Keratinocyte (primary cell): Measurements from ENCODE around the gene ZNF780B. TPM values are rescaled to one million over a fixed set of nuclear protein-coding genes. Genes with fewer than 3 reads are reported as not detected.

Experiments
- DNase-seq: peaks from one replicate; pipeline ENCODE4 v3.0.0-alpha.2; 2011; ENCODE audit warnings: low read depth, missing footprints, low spot score
- FAIRE-seq: peaks from 2 replicates; lab custom pipeline; 2011; peaks lifted over from hg19 to GRCh38; lab: Jason Lieb, UNC
- H2AFZ ChIP-seq: 2 replicates; pipeline ENCODE4 v1.6.0; 2012; ENCODE audit warnings: low read length, control low read depth, inconsistent platforms; ENCODE audit not compliant: control insufficient read depth
- H3K27ac ChIP-seq: 2 replicates; pipeline ENCODE4 v1.5.1; 2011; ENCODE audit warnings: low read length; ENCODE audit not compliant: control insufficient read depth, insufficient read depth
- H3K27me3 ChIP-seq: 3 replicates; pipeline ENCODE4 v1.6.0; 2011; ENCODE audit warnings: low read length; ENCODE audit not compliant: control insufficient read depth, insufficient read depth; ENCODE audit errors: extremely low read depth
- H3K36me3 ChIP-seq, 2 experiments: 2 replicates in 1 of 2; 3 replicates in 1 of 2; pipeline ENCODE4 v1.5.1; 2011; ENCODE audit warnings: low read length in 2 of 2, mild to moderate bottlenecking in 1 of 2; ENCODE audit not compliant: control insufficient read depth in 2 of 2, insufficient read depth in 2 of 2; ENCODE audit errors: extremely low read depth in 1 of 2
- H3K4me1 ChIP-seq: 3 replicates; pipeline ENCODE4 v1.5.1; 2011; ENCODE audit warnings: low read length; ENCODE audit not compliant: control insufficient read depth, insufficient read depth; ENCODE audit errors: extremely low read depth
- H3K4me2 ChIP-seq: 3 replicates; pipeline ENCODE4 v1.6.0; 2011; ENCODE audit warnings: low read depth, low read length; ENCODE audit not compliant: control insufficient read depth, insufficient read depth; ENCODE audit errors: extremely low read depth
- H3K4me3 ChIP-seq, 3 experiments: fragments of 200-600 bp in 1 of 3; sonication (generic) in 1 of 3; 2 replicates in 2 of 3; 3 replicates in 1 of 3; pipeline ENCODE4 v1.5.1; 2011 to 2016; ENCODE audit warnings: low read length in 3 of 3, mild to moderate bottlenecking in 3 of 3, control low read depth in 2 of 3, inconsistent platforms in 1 of 3, low read depth in 1 of 3, mixed read lengths in 1 of 3, mixed run types in 1 of 3, moderate library complexity in 1 of 3; ENCODE audit not compliant: control insufficient read depth in 2 of 3, insufficient read depth in 2 of 3; ENCODE audit errors: extremely low read depth in 1 of 3
- H3K79me2 ChIP-seq: 2 replicates; pipeline ENCODE4 v1.6.0; 2012; ENCODE audit warnings: low read length; ENCODE audit not compliant: control insufficient read depth, insufficient read depth
- H3K9ac ChIP-seq: 3 replicates; pipeline ENCODE4 v1.6.0; 2011; ENCODE audit warnings: low read length; ENCODE audit not compliant: control insufficient read depth, insufficient read depth; ENCODE audit errors: extremely low read depth
- H3K9me1 ChIP-seq: 3 replicates; pipeline ENCODE4 v1.6.0; 2011; ENCODE audit warnings: low read length; ENCODE audit not compliant: control insufficient read depth, insufficient read depth; ENCODE audit errors: extremely low read depth
- H3K9me3 ChIP-seq: 2 replicates; pipeline ENCODE4 v1.5.1; 2012; ENCODE audit warnings: low read depth, low read length; ENCODE audit not compliant: control insufficient read depth
- H4K20me1 ChIP-seq: 3 replicates; pipeline ENCODE4 v1.6.0; 2011; ENCODE audit warnings: low read length; ENCODE audit not compliant: control insufficient read depth, insufficient read depth; ENCODE audit errors: extremely low read depth
- EZH2 ChIP-seq: IDR thresholded peaks from one replicate; pipeline ENCODE4 v1.6.1; 2012; ENCODE audit warnings: inconsistent platforms, mild to moderate bottlenecking, low read length, moderate library complexity
- dilution Hi-C: fragments of 300-500 bp; cut with MboI; formaldehyde crosslinking; loops from one replicate; pipeline ENCODE4 v1.7.0; 2020; ENCODE audit warnings: low sequenced_read_pairs; ENCODE audit not compliant: extremely low pct_ligation_motif_present
- polyA plus RNA-seq, 5 experiments: library from polyadenylated mRNA; depleted of rRNA in 3 of 5; stranded (reverse) in 3 of 5; stranded (forward) in 1 of 5; unstranded in 1 of 5; fragments of >200 nt; gene quantifications; 1 replicate in 1 of 5; 2 replicates in 3 of 5; 3 replicates in 1 of 5; pipeline versions ENCODE4 v1.2.1 to v1.2.3, GENCODE V29; 2011 to 2012; ENCODE audit warnings: missing spikeins in 2 of 5, low read depth in 1 of 5, low replicate concordance in 1 of 5
- TF ChIP-seq, protein P1 (sequence below), 3 experiments: IDR thresholded peaks in 1 of 3; conservative IDR thresholded peaks in 1 of 3; optimal IDR thresholded peaks in 1 of 3; 2 replicates in 2 of 3; 3 replicates in 1 of 3; pipeline versions ENCODE3 to v1.5.1; 2011; ENCODE audit warnings: low read length in 3 of 3, mild to moderate bottlenecking in 3 of 3, moderate library complexity in 2 of 3, control low read depth in 1 of 3, inconsistent platforms in 1 of 3; ENCODE audit not compliant: insufficient read depth in 2 of 3; ENCODE audit errors: extremely low read depth in 1 of 3

The ZNF780B gene
- polyA plus RNA-seq, 1 donor (not counting 4 experiments of a cell fraction or from before 2014, with no cell fraction given): 8.3 TPM

GRCh38 chr19:40093416-40093815 lies 37.4 kb upstream of the ZNF780B start:
- no peaks in the 10 kb centered on the region for H3K9me1 ChIP-seq
- H3K9ac ChIP-seq: no peak overlapping the region
- no peaks in the 10 kb centered on the region for H3K27me3 ChIP-seq
- no peak overlapping the region for H3K4me2 ChIP-seq
- dilution Hi-C loops: no loop called here
- DNase-seq (no peak), FAIRE-seq (no peak)
- peaks cover 20% of the 10 kb centered on the region for H3K79me2 ChIP-seq
- TF ChIP-seq EZH2: no peak
- TF ChIP-seq, protein P1, sequence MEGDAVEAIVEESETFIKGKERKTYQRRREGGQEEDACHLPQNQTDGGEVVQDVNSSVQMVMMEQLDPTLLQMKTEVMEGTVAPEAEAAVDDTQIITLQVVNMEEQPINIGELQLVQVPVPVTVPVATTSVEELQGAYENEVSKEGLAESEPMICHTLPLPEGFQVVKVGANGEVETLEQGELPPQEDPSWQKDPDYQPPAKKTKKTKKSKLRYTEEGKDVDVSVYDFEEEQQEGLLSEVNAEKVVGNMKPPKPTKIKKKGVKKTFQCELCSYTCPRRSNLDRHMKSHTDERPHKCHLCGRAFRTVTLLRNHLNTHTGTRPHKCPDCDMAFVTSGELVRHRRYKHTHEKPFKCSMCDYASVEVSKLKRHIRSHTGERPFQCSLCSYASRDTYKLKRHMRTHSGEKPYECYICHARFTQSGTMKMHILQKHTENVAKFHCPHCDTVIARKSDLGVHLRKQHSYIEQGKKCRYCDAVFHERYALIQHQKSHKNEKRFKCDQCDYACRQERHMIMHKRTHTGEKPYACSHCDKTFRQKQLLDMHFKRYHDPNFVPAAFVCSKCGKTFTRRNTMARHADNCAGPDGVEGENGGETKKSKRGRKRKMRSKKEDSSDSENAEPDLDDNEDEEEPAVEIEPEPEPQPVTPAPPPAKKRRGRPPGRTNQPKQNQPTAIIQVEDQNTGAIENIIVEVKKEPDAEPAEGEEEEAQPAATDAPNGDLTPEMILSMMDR (optimal IDR thresholded peaks at IDR 0.05 in 1 of 3, IDR thresholded peaks at IDR 0.05 in 1 of 3, conservative IDR thresholded peaks at IDR 0.05 in 1 of 3; ENCODE audit: extremely low read depth in 1 of 3, insufficient read depth in 2 of 3, low read length in 3 of 3): no peak
- H3K36me3 ChIP-seq: no peaks in the 10 kb centered on the region
- H2AFZ ChIP-seq: no peak overlapping the region
- H3K9me3 ChIP-seq: no peaks in the 10 kb centered on the region
- H3K27ac ChIP-seq: no peak overlapping the region
- H4K20me1 ChIP-seq: no peaks in the 10 kb centered on the region
- peaks cover 19% of the 10 kb centered on the region for H3K4me1 ChIP-seq
- no peak overlapping the region for H3K4me3 ChIP-seq

GRCh38 chr19:40091205-40092129 lies 35.4 kb upstream of the ZNF780B start:
- peak overlapping the region; percentile 68 to 95 (median 82) for H3K4me3 ChIP-seq

More at GRCh38 chr19:40091205-40092129, 35.4 kb upstream of the ZNF780B start:
- H3K4me1 ChIP-seq: peaks cover 19% of the 10 kb centered on the region
- H3K9me1 ChIP-seq: no peaks in the 10 kb centered on the region
- H4K20me1 ChIP-seq: no peaks in the 10 kb centered on the region
- DNase-seq (no peak), FAIRE-seq (no peak)
- no peaks in the 10 kb centered on the region for H3K36me3 ChIP-seq
- dilution Hi-C loops: no loop called here
- H3K79me2 ChIP-seq: peaks cover 33% of the 10 kb centered on the region
- peak overlapping the region; percentile 96 for H3K4me2 ChIP-seq
- TF ChIP-seq EZH2: no peak
- TF ChIP-seq, protein P1 (optimal IDR thresholded peaks at IDR 0.05 in 1 of 3, IDR thresholded peaks at IDR 0.05 in 1 of 3, conservative IDR thresholded peaks at IDR 0.05 in 1 of 3; ENCODE audit: extremely low read depth in 1 of 3, insufficient read depth in 2 of 3, low read length in 3 of 3): no peak
- H3K27me3 ChIP-seq: no peaks in the 10 kb centered on the region
- H3K9me3 ChIP-seq: no peaks in the 10 kb centered on the region
- H3K27ac ChIP-seq: peak overlapping the region; percentile 59
- H2AFZ ChIP-seq: peak overlapping the region; percentile 92
- H3K9ac ChIP-seq: peak overlapping the region; percentile 76
